Sigmoid colon (tissue), 4 donors: Measurements from ENCODE around the gene GRAMD1A.

Experiments used
- POLR2A ChIP-seq, 2 donors: fragments of 450-650 bp; IDR thresholded peaks; one replicate each; pipeline ENCODE4 v1.6.1; 2016; ENCODE audit warnings: antibody characterized with exemption in 2 of 2, mild to moderate bottlenecking in 2 of 2, moderate library complexity in 2 of 2
- POLR2AphosphoS5 ChIP-seq, 4 donors: sonication (generic); formaldehyde crosslinking; IDR thresholded peaks; one replicate each; pipeline ENCODE4 v1.6.1; 2017; ENCODE audit warnings: antibody characterized with exemption in 4 of 4

DNA sequence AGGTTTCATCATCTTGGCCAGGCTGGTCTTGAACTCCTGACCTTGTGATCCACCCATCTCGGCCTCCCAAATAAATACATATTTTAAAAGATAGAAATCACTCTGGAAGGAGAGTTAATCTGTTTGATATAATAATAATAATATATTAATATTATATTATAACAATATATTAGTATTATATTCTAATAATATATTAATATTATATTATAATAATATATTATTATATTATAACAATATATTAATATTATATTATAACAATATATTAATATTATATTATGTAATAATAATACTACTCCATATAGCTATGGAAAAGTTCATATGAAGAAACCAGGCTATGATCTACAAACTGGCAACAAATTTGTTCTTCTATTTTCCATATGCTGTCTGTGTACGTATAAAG lies 58.2 kb downstream of the GRAMD1A start:
- TF ChIP-seq POLR2A (IDR thresholded peaks at IDR 0.05) (no peak), POLR2AphosphoS5 (IDR thresholded peaks at IDR 0.05) (no peak)
